HG02678 (cell line): ENCODE measurements around the gene CD1B.
"Not testable (repeated sequence)": the region's sequence is repeated elsewhere in the genome, so short reads cannot be mapped to it uniquely, and the experiment has no call there.

Source experiments
- ATAC-seq: cut with Tn5 transposase; IDR thresholded peaks from one replicate; pipeline ENCODE4 v1.9.1; 2021; ENCODE audit warnings: mild to moderate bottlenecking, moderate library complexity; ENCODE audit not compliant: unreplicated experiment

CD1B gene

GRCh38 chr1:158331481-158332150 is at the start of gene CD1B:
TSS of gene CD1B (minus strand) at chr1:158331531. CDS start at chr1:158331423, 108 bp downstream.
- no peak for ATAC-seq

GRCh38 chr1:158374860-158375259 is 43.5 kb upstream of the CD1B start:
- no peak for ATAC-seq

DNA sequence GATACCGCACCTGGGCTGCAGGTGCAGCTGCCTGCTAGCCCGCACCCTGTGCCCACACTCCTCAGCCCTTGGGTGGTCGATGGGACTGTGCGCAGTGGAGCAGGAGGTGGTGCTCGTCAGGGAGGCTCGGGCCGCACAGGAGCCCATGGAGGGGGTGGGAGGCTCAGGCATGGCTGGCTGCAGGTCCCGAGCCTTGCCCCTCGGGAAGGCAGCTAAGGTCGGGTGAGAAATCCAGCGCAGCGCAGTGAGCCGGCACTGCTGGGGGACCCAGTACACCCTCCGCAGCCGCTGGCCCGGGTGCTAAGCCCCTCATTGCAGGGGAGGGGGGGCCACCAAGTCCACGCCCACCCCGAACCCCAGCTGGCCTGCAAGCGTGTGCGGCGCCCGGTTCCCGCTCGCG is 42.8 kb upstream of the CD1B start:
- not testable (repeated sequence) for ATAC-seq

- ATAC-seq: peak; percentile 92
Observed at GRCh38 chr1:158371188-158371953, 40.0 kb upstream of the CD1B start.

- ATAC-seq: no peak
Observed at GRCh38 chr1:158366783-158367182, 35.5 kb upstream of the CD1B start.

DNA sequence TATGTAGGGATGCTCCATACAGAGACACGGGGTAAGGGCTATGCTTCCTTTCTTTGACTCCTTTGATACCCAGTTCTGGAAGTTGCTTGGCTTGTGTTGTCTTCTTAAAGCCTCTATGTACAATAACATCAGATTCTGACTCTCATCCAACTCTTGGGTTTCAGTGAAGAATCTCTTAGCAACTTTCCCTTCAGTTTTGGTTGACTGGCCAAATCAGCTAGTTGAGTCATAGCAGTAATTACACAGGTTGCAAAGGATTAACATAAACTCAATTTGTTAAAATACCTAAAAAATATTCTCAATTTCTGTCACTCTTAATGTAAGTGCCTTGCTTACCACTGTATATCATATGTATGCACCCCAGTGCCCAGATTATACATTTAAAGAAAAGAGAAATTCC is 31.6 kb upstream of the CD1B start:
- ATAC-seq: no peak

- ATAC-seq: no peak
Observed at GRCh38 chr1:158362482-158362881, 31.2 kb upstream of the CD1B start.

- ATAC-seq: no peak
Observed at GRCh38 chr1:158357441-158357840, 26.1 kb upstream of the CD1B start.

DNA sequence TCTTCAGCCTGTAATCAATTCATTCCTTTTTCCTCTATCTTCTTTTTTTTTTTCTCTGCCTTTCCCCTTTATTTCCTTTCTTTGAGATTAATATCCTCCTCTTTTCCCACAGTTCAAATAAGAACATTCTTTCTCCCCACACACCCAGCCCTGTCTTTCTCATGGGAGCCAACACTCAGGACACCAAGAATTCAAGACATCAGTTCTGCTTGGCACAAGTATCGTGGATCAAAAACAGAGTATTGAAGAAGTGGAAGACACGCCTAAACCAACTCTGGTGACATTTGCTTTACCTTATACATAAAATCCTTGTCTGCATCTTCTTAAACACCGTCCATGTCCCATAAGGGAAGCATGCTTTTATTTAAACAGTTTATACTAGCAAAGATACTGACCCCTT is 25.3 kb upstream of the CD1B start:
- ATAC-seq: no peak

- ATAC-seq: no peak
Observed at GRCh38 chr1:158355773-158356285, 24.5 kb upstream of the CD1B start.

DNA sequence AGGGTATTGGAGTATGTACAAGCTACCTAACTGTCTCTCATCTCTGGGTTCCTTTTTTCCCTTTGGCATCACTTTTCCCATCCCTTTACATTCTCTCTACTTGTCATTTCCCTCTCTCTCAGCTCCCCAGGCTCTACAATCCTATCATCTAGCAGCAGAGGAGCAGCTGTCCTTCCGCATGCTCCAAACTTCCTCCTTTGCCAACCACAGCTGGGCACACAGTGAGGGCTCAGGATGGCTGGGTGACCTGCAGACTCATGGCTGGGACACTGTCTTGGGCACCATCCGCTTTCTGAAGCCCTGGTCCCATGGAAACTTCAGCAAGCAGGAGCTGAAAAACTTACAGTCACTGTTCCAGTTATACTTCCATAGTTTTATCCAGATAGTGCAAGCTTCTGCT is 22.9 kb upstream of the CD1B start:
- ATAC-seq: no peak

DNA sequence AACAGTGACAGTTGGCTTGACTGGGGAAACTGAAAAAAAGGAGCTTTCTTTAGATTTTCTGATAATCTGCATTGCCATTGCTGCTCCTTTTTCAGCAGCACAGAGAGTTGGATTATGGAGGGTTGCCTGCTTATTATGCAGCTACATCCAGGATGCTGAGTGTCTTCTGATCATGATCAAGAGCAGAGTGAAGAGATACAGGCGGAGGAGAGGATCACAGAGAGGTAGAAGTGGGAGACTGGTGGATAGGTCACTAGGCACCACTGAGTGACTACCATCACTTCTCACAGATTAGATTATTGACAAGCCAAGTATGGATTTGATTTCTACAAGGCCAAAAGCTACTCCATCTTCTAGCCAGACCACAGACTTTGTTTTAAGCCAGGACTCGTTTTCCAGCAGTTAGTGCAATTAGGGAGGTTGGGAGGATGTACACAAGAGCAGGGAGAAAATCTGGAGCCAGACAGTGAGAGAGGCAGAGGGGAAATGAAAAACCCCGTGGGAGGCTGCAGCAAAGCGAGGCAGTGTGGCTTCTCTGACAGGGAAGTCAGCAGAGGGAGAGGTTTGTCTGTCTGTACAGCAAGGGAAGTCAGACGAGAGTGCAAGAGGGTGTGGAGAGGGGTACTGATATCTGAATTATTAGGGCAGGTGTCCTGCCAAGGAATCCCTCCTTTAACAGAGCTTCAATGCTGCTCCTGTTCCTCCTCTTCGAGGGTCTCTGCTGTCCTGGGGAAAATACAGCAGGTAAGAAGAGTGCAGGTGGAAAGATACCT is 22.2 kb upstream of the CD1B start, which contains the start of gene CD1E:
Gene CD1E (plus strand): TSS at position 592 of the 773 bp plus-strand sequence. CDS start 95 bp downstream, at position 687.
- no peak for ATAC-seq

DNA sequence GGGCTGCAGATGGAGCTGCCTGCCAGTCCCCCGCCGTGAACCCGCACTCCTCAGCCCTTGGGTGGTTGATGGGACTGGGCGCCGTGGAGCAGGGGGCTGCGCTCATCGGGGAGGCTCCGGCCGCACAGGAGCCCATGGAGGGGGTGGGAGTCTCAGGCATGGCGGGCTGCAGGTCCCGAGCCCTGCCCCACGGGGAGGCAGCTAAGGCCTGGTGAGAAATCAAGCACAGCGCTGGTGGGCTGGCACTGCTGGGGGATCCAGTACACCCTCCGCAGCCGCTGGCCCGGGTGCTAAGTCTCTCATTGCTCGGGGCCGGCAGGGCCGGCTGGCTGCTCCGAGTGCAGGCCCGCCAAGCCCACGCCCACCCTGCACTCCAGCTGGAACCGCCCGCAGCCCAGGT is 17.6 kb upstream of the CD1B start:
- ATAC-seq: not testable (repeated sequence)

DNA sequence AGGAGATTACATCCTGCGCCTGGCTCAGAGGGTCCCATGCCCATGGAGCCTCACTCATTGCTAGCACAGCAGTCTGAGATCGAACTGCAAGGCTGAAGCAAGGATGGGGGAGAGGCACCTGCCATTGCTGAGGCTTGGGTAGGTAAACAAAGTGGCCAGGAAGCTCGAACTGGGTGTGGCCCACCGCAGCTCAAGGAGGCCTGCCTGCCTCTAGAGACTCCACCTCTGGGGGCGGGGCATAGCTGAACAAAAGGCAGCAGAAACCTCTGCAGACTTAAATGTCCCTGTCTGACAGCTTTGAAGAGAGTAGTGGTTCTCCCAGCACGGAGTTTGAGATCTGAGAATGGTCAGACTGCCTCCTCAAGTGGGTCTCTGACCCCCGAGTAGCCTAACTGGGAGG is 5.1 kb upstream of the CD1B start:
- not testable (repeated sequence) for ATAC-seq

DNA sequence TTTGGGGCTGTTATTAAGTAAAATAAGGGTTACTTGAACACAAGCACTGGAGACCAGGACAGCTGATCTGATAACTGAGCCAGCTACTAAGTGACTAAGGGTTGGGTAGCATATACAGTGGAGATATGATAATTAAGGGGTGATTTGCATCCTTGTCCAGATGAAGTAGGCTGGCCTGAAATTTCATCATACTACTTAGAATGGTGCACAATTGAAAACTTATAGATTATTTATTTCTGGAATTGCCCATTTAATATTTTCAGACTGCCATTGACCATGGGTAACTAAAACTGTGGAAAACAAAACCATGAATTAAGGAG is 3.8 kb upstream of the CD1B start:
- no peak for ATAC-seq

DNA sequence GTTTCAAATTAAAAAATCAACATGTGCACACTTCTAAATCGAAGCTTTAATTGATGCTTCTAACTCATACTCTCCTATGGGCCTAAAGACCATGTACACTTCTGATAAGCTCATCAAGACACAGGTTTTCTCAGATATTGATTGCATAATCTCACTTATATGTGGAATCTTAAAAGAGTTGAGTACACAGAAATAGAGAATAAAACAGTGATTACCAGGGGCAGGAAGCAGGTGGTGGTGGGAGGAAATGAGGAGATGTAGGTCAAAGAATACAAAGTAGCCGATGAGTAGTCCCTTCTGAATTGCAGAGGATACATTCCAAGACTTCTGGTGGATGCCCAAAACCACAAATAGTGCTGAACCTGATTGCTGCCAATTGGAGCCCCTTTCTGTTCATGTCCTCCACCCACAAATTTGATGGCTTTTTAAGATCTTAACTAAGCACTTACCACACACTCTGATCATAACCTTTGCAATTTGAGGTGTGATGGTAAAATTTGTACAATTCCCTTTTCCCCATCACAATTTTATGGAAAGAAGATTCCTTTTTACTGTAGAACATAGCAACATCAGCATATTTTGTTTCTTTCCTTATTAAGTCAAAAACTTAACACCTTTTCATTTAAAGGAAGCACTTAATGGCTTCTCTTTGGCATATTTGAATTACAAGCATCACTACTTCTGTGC is 3.3 kb upstream of the CD1B start:
- no peak for ATAC-seq

GRCh38 chr1:158333405-158334155 is 2.2 kb upstream of the CD1B start:
- no peak for ATAC-seq

DNA sequence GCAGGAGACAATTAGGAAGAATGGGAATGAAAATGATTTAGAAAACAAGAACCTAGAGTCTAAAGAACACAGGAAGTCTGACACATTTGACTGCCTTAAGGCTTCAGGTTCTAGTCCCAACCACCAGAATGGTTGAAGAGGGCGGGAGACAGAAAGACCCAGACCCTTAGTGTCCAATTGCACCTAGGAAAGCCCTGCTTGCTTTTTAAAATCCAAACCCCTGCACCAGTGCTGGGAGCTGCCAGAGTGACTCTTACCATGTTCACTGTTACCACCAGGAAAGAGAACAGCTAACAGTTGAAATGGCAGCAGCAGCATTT is 265 bp downstream of the CD1B start:
- no peak for ATAC-seq

DNA sequence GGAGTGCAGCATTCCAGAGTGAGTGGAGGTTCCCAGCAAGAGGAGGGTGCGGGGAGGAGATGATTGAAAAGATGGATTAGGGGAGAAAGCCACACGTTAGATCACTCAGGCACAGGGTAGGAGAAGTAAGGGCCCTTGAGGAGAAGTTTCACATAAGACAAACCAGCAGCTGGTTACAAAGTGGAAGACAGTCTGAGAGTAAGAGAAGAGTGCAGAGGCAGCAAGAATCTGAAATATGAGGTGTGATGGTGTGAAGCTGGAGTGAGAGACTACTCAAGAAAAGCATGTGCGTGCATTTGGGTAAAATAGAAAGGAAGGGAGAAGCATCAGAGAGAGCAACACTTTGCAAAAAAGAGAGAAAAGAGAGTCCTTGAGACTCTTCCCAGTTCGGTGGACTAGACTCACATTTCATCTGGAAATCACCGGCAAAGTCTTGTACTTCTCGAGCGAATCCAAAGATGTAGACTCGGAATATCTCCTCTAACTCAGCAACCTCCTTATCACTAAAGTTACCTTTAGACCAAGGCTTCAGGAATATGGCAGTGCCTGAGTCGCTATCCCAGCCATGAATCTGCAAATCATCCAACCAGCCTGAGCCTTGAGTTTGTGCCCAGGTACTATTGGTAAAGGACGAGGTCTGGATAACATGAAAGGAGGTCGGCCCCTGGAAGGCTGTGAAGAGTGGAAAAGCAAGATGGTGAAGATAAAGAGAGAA is 783 bp downstream of the CD1B start:
- no peak for ATAC-seq

DNA sequence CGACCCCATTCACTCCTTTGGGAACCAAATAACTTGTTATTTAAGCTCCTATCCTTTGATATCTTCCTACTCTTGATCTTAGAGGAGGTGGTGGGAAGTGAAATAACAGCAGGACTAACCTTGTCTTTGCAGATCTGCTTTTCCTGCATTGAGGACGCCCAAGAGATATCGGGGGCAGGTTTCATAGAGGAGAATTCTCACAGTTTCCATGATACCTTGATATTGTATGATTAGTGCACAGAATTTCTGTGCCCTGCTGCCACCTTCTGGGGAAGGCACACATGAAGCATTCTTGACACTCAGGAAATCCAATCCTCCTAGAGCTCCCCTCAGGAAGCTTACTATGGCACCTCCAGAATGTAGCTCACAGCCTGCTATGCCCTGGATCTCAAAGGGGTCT is 1.6 kb downstream of the CD1B start:
- no peak for ATAC-seq
